Measurements from ENCODE around the gene CDH13.

DNA sequence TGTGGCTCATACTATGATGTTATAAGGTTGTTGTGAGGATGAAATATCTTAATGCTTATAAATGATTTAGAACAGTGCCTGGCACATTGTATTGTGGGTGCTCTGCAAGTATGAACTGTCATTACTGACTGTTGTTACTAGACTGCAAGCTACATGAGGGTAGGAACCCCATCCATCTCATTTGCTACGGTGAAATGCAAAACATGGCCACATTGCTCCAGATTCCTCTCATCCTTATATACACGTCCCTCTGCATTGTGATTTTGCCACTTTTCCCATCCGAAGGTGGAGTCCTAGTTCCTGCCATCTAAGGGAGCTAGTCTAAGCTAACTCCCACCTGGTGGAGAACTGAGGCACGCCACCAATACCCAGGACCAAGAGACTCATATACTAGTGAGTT lies 1210.8 kb downstream of the CDH13 start:
- TF ChIP-seq CTCF (IDR thresholded peaks at IDR 0.05; ENCODE audit: low read length) = no peak
- no peak for TF ChIP-seq EZH2 (optimal IDR thresholded peaks at IDR 0.05; ENCODE audit: low read depth, low read length)
- no peak for TF ChIP-seq EZH2phosphoT487 (IDR thresholded peaks at IDR 0.05; ENCODE audit: low read length)
